Panc1 (cell line): ENCODE measurements around the gene PPP1R8.

Source experiments
- POLR2AphosphoS5 ChIP-seq: IDR thresholded peaks from 2 replicates; pipeline ENCODE4 v1.6.1; 2012; ENCODE audit warnings: mild to moderate bottlenecking, low read depth, low read length, moderate library complexity
- REST ChIP-seq, 2 experiments: IDR thresholded peaks; 2 replicates each; pipeline ENCODE4 v1.6.1; 2011 to 2012; ENCODE audit warnings: low read depth in 2 of 2, control low read depth in 1 of 2, low read length in 1 of 2, mild to moderate bottlenecking in 1 of 2, moderate library complexity in 1 of 2; ENCODE audit not compliant: insufficient read depth in 1 of 2
- TF ChIP-seq, protein P1 (sequence below): fragments of 450-650 bp; IDR thresholded peaks from 2 replicates; pipeline ENCODE4 v1.5.1; 2017; ENCODE audit warnings: mild to moderate bottlenecking

- TF ChIP-seq, protein P1, sequence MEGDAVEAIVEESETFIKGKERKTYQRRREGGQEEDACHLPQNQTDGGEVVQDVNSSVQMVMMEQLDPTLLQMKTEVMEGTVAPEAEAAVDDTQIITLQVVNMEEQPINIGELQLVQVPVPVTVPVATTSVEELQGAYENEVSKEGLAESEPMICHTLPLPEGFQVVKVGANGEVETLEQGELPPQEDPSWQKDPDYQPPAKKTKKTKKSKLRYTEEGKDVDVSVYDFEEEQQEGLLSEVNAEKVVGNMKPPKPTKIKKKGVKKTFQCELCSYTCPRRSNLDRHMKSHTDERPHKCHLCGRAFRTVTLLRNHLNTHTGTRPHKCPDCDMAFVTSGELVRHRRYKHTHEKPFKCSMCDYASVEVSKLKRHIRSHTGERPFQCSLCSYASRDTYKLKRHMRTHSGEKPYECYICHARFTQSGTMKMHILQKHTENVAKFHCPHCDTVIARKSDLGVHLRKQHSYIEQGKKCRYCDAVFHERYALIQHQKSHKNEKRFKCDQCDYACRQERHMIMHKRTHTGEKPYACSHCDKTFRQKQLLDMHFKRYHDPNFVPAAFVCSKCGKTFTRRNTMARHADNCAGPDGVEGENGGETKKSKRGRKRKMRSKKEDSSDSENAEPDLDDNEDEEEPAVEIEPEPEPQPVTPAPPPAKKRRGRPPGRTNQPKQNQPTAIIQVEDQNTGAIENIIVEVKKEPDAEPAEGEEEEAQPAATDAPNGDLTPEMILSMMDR, result no peak
- TF ChIP-seq REST (IDR thresholded peaks at IDR 0.05; ENCODE audit: insufficient read depth in 1 of 2, low read depth in 2 of 2, low read length in 1 of 2) (no peak), POLR2AphosphoS5 (no peak)
These were observed 33.8 kb downstream of the PPP1R8 start for GRCh38 chr1:27864264-27864895.
